ENCODE results near the gene CRIM1. TPM values are rescaled to one million over a fixed set of nuclear protein-coding genes. Genes with fewer than 3 reads are reported as not detected.

The CRIM1 gene
- total and polyA plus RNA-seq, 5 experiments from 2014 or later = 0.12 to 2.0 (median 0.88) TPM

DNA sequence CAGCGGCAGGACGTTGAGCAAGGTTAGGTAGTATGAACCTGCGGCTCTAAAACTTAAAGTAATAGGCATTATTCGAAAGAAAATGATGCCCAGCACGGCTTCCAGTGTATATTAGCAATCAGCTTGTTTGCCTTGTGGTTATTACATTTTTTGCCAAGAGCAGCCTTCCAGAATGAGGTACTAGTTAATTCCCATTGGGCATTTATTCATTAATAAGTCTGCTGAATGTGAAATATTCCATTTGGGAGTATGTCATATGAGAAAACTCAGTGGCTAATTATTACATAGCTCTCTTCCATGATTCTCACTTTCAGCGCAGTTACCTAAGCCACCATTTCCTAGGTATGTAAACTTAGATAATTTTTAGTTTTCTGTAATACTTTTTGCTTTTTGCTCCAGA lies 12.9 kb downstream of the CRIM1 start:
- H3K9me3 Mint-ChIP-seq = no peaks in the 10 kb centered on the region
- peaks cover 0 to 6% (median 0%) of the 10 kb centered on the region in 4 donors for H3K4me1 Mint-ChIP-seq
- ATAC-seq = no peak
- no peak overlapping the region for H3K27ac Mint-ChIP-seq
- H3K36me3 Mint-ChIP-seq = no peaks in the 10 kb centered on the region
- peaks cover 2 to 17% (median 5%) of the 10 kb centered on the region in 5 donors for H3K27me3 Mint-ChIP-seq
- POLR2A ChIA-PET = no interaction called here
- DNase-seq = no peak
- no peak overlapping the region for H3K4me3 Mint-ChIP-seq

DNA sequence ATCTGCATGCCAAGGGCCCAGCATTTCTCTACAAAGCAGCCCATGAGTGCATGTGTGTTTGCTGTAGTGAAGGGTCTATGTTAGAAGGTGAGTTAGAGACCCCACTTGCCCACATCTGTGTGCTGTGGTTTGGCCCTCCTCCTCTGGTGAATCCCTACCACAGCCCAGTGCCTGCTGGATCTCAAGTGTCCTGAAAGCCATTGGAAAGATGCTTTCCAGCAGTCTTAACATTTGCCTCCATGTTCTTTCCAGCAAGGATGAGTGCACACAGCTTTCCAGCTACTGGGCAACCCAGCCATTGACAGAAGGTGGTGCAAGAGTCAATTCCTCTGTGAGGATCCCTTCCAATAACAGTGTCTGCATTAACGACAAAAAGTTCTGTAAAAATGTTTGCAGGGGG lies 13.6 kb downstream of the CRIM1 start:
- POLR2A ChIA-PET = no interaction called here

DNA sequence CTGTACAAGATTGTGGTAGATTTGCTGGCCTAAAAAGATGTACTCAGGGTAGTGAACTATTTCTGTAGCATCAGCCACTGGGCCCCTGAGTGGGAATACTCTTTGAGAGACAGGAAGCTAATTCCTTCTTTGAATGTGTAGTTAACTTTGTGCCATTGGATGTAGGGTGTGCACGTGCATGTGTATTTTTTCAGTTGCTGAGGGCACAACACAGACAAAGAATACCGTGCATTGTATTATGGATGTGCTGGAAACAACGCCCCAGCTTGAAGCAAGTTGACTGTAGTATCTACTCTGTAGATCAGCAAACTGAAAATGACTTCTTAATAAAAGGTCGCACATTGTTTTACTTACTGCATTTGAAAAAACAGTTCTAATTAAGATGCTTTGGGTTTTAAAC lies 14.1 kb downstream of the CRIM1 start:
- POLR2A ChIA-PET = no interaction called here
- H3K36me3 Mint-ChIP-seq = no peaks in the 10 kb centered on the region
- peaks cover 0 to 9% (median 3%) of the 10 kb centered on the region in 5 donors for H3K27me3 Mint-ChIP-seq
- H3K9me3 Mint-ChIP-seq = no peaks in the 10 kb centered on the region
- DNase-seq (no peak), ATAC-seq (no peak)
- peaks cover 0 to 6% (median 0%) of the 10 kb centered on the region in 4 donors for H3K4me1 Mint-ChIP-seq
- no peak overlapping the region for H3K4me3 Mint-ChIP-seq
- no peak overlapping the region for H3K27ac Mint-ChIP-seq

More for the DNA sequence above, 13.6 kb downstream of the CRIM1 start:
- H3K9me3 Mint-ChIP-seq = no peaks in the 10 kb centered on the region
- peak overlapping the region in 1 of 10 donors; percentile 29 for H3K27ac Mint-ChIP-seq
- ATAC-seq (no peak), DNase-seq (no peak)
- H3K4me3 Mint-ChIP-seq = no peak overlapping the region
- no peaks in the 10 kb centered on the region for H3K36me3 Mint-ChIP-seq
- H3K4me1 Mint-ChIP-seq = peaks cover 0 to 6% (median 0%) of the 10 kb centered on the region in 4 donors
- H3K27me3 Mint-ChIP-seq = peaks cover 0 to 13% (median 5%) of the 10 kb centered on the region in 5 donors

DNA sequence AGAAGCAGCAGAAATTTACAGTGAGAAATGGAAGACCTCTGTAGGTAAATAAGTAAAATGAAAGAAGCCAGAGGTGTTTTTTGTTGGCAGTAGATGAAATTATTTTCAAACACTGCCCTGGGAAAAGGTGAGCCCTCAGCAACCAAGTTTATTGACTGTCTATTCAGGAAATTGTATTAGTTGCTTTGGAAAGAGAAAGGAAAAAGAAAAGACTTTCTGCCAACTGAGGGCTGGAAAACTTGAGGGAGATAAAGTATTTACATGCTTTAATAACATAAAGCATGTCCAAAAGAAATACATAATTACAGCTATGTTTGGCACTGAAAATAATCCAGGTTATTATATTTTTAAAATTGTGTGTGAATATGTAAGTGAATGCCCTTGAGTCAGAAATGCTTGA lies 14.7 kb downstream of the CRIM1 start:
- Mint-ChIP-seq H3K4me1 (peaks cover 0 to 6% (median 0%) of the 10 kb centered on the region in 4 donors), H3K4me3 (no peak overlapping the region), H3K36me3 (no peaks in the 10 kb centered on the region), H3K27ac (no peak overlapping the region), H3K27me3 (peaks cover 0 to 9% (median 3%) of the 10 kb centered on the region in 5 donors), H3K9me3 (no peaks in the 10 kb centered on the region)
- ATAC-seq (no peak), DNase-seq (no peak)
- POLR2A ChIA-PET = no interaction called here

GRCh38 chr2:36371070-36371874 lies 15.7 kb downstream of the CRIM1 start:
- ATAC-seq = no peak
- H3K4me3 Mint-ChIP-seq = no peak overlapping the region
- no peaks in the 10 kb centered on the region for H3K9me3 Mint-ChIP-seq
- no peak overlapping the region for H3K27ac Mint-ChIP-seq
- H3K27me3 Mint-ChIP-seq = peaks cover 0 to 9% (median 0%) of the 10 kb centered on the region in 5 donors
- H3K4me1 Mint-ChIP-seq = peaks cover 0 to 6% (median 0%) of the 10 kb centered on the region in 4 donors
- no peak for DNase-seq
- H3K36me3 Mint-ChIP-seq = no peaks in the 10 kb centered on the region
- POLR2A ChIA-PET = no interaction called here

DNA sequence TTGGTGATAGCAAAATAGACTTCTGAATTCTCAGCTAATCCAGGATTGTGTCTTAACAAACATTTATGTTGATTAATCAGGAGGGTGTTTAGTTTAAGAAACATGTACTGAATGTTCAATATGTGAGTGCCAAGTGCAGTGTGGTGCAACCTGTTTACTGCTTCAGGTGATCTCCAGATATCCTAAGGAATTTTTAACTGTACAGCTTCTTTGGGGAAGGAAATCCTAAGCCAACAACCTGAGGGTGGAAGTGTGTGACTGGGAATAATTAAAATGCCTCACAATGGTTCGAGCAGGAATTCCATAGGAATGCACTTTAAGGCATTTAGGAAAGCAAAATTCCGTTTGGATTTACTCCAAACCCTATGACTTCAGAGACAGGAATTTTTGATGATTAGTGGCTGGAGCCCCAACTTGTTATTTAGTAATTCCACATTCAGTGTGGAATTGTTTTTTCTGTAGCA lies 16.4 kb downstream of the CRIM1 start:
- POLR2A ChIA-PET = no interaction called here
- DNase-seq (no peak), ATAC-seq (no peak)
- Mint-ChIP-seq H3K36me3 (no peaks in the 10 kb centered on the region), H3K27me3 (peaks cover 0 to 9% (median 0%) of the 10 kb centered on the region in 5 donors), H3K27ac (no peak overlapping the region), H3K9me3 (no peaks in the 10 kb centered on the region), H3K4me3 (no peak overlapping the region), H3K4me1 (peaks cover 0 to 7% (median 0%) of the 10 kb centered on the region in 4 donors)

GRCh38 chr2:36373149-36373926 lies 17.8 kb downstream of the CRIM1 start:
- Mint-ChIP-seq H3K4me1 (peaks cover 0 to 7% (median 0%) of the 10 kb centered on the region in 4 donors), H3K4me3 (no peak overlapping the region), H3K27ac (peak overlapping the region in 1 of 10 donors; percentile 20), H3K36me3 (no peaks in the 10 kb centered on the region), H3K27me3 (peaks cover 0 to 9% (median 0%) of the 10 kb centered on the region in 5 donors), H3K9me3 (no peaks in the 10 kb centered on the region)
- POLR2A ChIA-PET = no interaction called here
- ATAC-seq (no peak), DNase-seq (no peak)

DNA sequence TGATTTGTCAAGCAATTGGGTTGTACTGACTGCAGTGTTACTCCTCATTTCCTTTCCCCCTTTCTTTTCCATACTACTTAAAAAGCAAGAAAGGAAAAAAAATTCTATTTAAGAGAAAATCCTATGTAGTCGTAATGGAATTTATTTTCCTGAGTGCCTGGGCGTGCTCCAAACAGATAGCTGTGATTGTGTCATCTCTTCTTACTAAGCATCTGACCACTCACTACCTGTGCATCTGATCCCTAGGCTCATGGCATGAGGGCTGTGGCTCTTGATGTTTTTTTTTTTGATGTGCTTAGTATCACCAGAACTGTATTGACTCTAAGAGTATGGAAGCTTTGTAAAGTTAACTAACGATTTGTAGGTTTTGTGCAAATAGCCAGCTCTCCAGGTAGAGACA lies 19.0 kb downstream of the CRIM1 start:
- peaks cover 0 to 9% (median 0%) of the 10 kb centered on the region in 5 donors for H3K27me3 Mint-ChIP-seq
- no peaks in the 10 kb centered on the region for H3K36me3 Mint-ChIP-seq
- ATAC-seq (no peak), DNase-seq (no peak)
- POLR2A ChIA-PET = no interaction called here
- no peak overlapping the region for H3K27ac Mint-ChIP-seq
- peaks cover 0 to 7% (median 0%) of the 10 kb centered on the region in 4 donors for H3K4me1 Mint-ChIP-seq
- no peaks in the 10 kb centered on the region for H3K9me3 Mint-ChIP-seq
- no peak overlapping the region for H3K4me3 Mint-ChIP-seq

DNA sequence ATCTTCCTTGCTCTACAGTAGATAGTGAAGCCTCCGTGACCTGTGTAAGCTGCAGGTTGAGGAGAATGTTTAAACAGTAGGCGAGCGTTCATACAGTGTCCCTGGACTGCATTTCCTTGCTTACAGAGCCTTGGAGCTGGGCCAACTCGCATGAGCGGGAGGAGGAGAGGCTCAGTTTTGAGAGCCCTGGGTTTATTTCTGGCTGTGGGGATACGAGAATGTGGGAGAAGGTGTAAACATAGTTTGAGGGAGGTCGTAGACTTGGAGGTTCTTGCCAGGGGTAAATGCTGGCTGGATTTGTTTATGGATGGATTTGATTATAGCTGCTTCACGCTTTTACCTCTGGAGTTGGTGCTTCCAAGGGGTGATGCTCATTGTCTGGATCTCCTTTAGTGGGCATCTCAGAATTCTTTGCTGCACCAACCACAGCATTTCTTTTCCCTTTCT lies 20.8 kb downstream of the CRIM1 start:
- peaks cover 0 to 3% (median 0%) of the 10 kb centered on the region in 5 donors for H3K27me3 Mint-ChIP-seq
- no peak overlapping the region for H3K4me3 Mint-ChIP-seq
- no peaks in the 10 kb centered on the region for H3K9me3 Mint-ChIP-seq
- no peak for ATAC-seq
- H3K36me3 Mint-ChIP-seq = no peaks in the 10 kb centered on the region
- POLR2A ChIA-PET = no interaction called here
- peaks cover 0 to 7% (median 0%) of the 10 kb centered on the region in 4 donors for H3K4me1 Mint-ChIP-seq
- H3K27ac Mint-ChIP-seq = no peak overlapping the region
- DNase-seq = no peak

- H3K27me3 Mint-ChIP-seq = peaks cover 0 to 1% (median 0%) of the 10 kb centered on the region in 5 donors
- no peaks in the 10 kb centered on the region for H3K36me3 Mint-ChIP-seq
- DNase-seq (no peak), ATAC-seq (no peak)
- H3K27ac Mint-ChIP-seq = no peak overlapping the region
- POLR2A ChIA-PET = no interaction called here
- H3K9me3 Mint-ChIP-seq = no peaks in the 10 kb centered on the region
- H3K4me3 Mint-ChIP-seq = no peak overlapping the region
- H3K4me1 Mint-ChIP-seq = peaks cover 0 to 7% (median 0%) of the 10 kb centered on the region in 4 donors
Observed at GRCh38 chr2:36376992-36377738, 21.6 kb downstream of the CRIM1 start.

- DNase-seq = no peak
- Mint-ChIP-seq H3K9me3 (no peaks in the 10 kb centered on the region), H3K4me3 (no peak overlapping the region), H3K27ac (no peak overlapping the region), H3K36me3 (no peaks in the 10 kb centered on the region), H3K27me3 (peaks cover 0 to 1% (median 0%) of the 10 kb centered on the region in 5 donors), H3K4me1 (peaks cover 0 to 1% (median 0%) of the 10 kb centered on the region in 4 donors)
- POLR2A ChIA-PET = no interaction called here
- ATAC-seq = no peak
Observed at GRCh38 chr2:36379710-36380448, 24.3 kb downstream of the CRIM1 start.

All from naive thymus-derived CD8-positive, alpha-beta T cell (primary cell).